GM19099 (cell line): ENCODE data around the gene ITPR1.

Source experiments
- POLR2A ChIP-seq: IDR thresholded peaks from 3 replicates; pipeline ENCODE4 v1.6.1; 2011; ENCODE audit warnings: low read depth; ENCODE audit not compliant: insufficient read length; ENCODE audit errors: extremely low read depth

Gene ITPR1

GRCh38 chr3:4564270-4564669 is 71.1 kb downstream of the ITPR1 start:
- TF ChIP-seq POLR2A = no peak

DNA sequence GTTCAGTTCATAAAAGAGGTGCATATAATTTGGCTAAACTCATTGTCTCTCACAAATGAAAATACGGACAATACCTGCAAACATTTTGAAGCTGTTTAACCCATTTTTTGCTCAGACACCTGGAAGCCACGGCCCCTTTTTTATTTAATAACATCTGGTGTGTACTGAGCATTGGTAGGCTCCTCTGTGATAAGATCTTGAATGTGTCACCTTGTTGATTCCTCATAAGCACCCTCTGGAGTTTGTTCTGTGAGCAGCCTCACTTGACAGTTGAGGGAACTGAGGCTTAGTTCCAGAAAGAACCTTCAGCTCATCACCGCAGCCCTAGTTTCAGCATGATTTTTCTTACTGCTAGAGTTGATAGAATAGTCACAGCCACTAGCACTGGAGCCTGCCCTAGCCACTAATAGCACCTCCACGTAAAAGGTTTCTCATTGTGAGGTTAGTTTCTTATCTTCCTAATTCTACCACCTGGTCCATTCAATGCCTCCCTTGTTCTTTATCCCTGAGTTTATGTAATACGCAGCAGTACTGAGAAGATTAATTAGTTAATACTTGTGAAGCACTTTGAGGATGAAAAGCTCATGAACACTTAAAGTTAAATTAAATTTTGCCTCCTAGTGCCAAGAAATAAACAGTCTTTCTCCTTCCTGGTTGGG is 71.9 kb downstream of the ITPR1 start:
- TF ChIP-seq POLR2A = no peak

DNA sequence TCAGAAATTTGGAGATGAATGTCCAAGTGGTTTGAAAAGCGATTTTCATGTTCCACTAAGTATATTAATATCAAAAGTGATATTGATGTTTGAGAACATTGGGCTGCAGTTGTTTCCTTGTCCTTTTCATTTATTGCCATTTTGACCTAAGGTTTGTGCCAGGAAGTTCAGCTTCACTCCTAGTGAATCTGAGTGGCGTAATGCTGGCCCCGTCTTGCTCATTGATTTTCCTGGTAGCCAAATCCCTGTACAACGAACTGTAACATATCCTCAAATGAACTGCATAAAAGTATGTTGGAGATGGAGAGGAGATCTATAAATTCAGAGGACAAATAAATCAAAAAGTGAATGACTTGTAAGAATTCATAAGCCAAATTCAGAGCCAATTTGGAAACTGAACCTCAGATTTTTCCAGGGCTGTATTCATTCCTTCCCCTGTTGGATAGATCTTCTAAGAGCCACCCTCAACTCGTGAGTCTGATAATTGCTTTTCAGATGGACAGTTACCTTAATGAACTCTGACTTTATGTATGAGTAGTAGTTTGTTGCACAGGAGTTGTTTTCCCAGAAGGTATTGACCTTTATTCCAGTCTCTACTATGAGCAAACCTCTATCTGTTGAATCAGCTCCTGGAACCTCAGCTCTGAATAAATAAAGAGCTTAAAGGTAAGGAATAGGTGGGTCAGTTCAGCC is 72.8 kb downstream of the ITPR1 start:
- TF ChIP-seq POLR2A = no peak

DNA sequence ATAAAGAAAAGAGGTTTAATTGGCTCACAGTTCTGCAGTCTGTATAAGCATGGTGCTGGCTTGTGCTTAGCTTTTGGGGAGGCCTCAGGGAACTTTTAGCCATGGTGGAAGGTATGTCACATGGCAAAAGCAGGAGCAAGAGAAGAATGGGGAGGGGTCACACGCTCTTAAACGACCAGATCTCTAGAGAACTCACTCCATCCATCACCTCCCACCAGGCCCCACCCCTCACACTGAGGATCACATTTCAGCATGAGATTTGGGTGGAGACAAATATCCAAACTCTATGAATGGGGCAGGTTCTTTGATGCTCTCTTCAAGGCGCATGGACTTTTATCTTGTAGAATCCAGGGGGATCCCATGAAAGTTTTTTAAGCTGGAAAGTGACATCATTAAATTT is 75.7 kb downstream of the ITPR1 start:
- TF ChIP-seq POLR2A = no peak

DNA sequence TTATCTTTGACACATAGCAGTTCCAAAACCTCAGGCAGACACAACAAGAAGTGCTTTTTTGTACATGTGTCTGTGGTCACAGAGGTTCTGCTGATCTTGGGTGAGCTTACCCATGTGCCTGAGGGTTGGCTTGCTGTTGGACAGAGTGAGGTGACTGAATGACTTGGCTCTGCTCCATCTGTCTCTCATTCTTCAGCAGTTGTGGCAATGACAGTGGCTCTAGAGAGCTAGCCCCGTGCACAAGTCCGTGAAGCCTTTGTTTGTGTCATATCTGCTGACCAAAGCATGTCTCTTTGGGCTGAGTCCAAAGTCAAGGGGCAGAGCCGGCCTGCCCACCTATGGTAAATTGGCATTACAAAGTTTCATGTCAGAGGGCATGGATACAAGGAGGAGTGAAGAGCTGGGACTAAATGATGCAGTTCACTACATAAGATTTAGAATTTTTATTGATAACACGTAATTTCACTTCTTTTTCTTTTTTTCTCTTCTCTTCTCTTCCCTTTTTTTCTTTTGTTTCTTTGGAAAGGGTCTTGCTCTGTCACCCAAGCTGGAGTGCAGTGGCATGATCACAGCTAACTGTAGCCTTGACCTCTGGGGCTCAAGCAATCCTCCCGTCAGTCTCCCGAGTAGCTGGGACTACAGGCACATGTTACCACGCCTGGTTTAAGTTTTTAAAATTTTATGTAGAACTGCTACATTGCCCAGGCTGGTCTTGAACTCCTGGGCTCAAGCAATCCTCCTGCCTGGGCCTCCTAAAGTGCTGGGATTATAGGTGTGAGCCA is 77.9 kb downstream of the ITPR1 start:
- no peak for TF ChIP-seq POLR2A

DNA sequence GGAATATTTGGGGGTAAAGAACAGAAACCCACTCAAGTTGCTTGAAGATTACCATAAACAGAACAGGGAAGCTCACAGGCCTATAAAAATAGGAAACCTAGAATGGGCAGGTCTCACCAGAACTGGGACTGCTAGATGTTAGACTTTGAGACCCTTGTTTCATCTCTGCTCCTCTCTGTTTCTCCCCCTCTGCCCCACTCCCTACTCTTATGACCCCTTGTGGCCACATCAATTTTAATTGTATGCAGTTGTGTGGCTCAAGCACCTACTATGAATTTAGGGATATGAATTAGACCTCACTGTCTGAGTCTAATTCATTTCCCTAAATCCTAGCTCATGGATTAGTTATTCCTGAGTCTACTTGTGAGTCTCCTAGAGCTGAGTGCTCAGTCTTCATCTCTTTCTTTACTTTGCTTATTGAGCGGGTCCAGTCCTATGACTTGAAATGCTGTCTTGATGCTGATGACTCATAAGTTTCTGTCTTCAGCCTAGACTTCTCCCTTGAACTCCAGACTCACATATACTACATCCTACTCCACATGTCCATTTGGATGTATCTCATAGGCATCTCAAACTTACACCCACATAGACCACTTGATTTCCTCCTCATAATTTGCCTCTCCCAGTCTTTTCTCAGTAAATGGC is 78.7 kb downstream of the ITPR1 start:
- no peak for TF ChIP-seq POLR2A

DNA sequence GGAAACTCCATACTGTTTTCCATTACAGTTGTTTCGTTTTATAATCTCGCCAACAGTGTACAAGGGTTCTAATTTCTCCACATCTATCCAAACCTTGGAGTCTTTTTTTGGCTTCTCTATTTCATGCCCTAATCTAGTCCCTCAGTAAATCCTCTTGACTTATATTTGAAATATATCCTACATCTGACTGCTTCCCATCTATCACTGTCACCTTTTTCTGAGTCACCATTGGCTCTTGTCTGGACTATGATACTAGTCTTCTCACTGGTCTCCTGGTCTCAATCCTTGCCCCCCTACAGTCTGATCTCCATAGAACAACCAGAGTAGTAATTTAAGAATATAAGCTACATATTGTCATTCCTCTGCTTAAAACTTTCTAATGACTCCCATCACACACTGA is 80.0 kb downstream of the ITPR1 start:
- no peak for TF ChIP-seq POLR2A

- no peak for TF ChIP-seq POLR2A
Measured at GRCh38 chr3:4574426-4574965, 81.3 kb downstream of the ITPR1 start.

DNA sequence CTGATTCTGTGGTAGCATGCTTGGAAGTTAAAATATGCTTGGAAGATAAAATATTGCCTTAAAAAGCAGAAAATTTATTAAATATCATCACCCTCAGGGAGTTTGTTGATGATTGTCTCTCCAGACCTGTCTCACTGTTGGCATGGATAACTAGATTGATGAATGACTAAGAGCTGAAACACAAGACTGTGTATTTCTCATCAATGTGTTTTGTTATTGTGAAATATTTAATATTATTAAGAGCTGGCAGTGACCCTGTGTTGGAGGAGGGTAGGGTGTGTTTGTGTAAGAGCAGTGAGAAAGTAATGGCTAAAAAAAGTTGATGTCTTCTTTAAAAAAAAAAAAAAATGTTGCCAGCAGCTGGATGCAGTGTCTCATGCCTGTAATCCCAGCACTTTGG is 82.2 kb downstream of the ITPR1 start:
- no peak for TF ChIP-seq POLR2A

DNA sequence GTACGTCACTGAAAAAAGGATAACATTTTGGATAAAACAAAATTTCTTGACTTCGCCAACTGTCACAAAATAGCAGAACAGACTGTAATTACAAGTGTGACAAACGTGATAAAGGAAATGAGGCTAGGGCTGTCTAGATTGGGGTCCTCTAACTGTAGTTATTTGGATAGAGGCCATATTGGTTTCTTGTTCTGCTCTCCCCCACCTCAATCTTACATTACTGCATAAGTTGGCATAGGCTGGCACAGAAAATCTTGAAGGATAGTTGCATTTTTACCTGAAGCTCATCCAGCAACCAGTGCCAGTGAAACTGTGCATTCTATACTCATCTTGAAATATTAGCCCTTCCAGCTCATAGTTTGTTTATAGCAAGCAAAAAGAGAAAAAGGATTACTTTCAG is 84.6 kb downstream of the ITPR1 start:
- TF ChIP-seq POLR2A = no peak

GRCh38 chr3:4580346-4581123 is 87.4 kb downstream of the ITPR1 start:
- TF ChIP-seq POLR2A = no peak

GRCh38 chr3:4581124-4581424 is 87.9 kb downstream of the ITPR1 start:
- TF ChIP-seq POLR2A = no peak

- TF ChIP-seq POLR2A = no peak
Measured at GRCh38 chr3:4581498-4581897, 88.3 kb downstream of the ITPR1 start.

GRCh38 chr3:4581920-4582611 is 88.9 kb downstream of the ITPR1 start:
- TF ChIP-seq POLR2A = no peak
